Measurements from ENCODE around the gene THAP6. TPM values are rescaled to one million over a fixed set of nuclear protein-coding genes. Genes with fewer than 3 reads are reported as not detected.
A peak's percentile ranks its signal among the peaks of the same experiment; 100 is the strongest.

The THAP6 gene
- total RNA-seq, 2 donors from 2014 or later, result 24.8 to 25.4 TPM

DNA sequence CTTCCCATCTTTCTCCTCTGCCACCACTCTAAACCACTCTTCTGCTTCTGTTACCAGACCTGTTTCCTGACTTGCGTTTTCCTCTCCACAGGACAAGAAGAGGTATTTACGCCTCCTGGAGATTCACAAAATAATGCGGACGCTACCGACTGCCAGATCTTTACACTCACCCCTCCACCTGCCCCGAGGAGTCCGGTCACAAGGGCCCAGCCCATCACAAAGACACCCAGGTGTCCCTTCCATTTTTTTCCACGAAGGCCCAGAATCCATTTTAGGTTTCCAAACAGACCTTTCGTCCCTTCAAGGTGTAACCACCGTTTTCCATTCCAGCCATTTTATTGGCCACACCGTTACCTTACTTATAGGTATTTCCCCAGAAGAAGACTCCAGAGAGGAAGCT lies 49.8 kb downstream of the THAP6 start:
- no peak for ATAC-seq
- peaks cover 10% of the 10 kb centered on the region for H3K36me3 Mint-ChIP-seq (ENCODE audit: low read depth)
- H3K4me3 Mint-ChIP-seq, result no peak overlapping the region
- DNase-seq, result no peak
- H3K9me3 ChIP-seq (ENCODE audit: control insufficient read depth, low read length, poor library complexity, severe bottlenecking), result no peaks in the 10 kb centered on the region
- peaks cover 44% of the 10 kb centered on the region for H3K27me3 Mint-ChIP-seq
- peaks cover 3% of the 10 kb centered on the region for H3K4me1 Mint-ChIP-seq
- no peak overlapping the region for H3K27ac Mint-ChIP-seq

DNA sequence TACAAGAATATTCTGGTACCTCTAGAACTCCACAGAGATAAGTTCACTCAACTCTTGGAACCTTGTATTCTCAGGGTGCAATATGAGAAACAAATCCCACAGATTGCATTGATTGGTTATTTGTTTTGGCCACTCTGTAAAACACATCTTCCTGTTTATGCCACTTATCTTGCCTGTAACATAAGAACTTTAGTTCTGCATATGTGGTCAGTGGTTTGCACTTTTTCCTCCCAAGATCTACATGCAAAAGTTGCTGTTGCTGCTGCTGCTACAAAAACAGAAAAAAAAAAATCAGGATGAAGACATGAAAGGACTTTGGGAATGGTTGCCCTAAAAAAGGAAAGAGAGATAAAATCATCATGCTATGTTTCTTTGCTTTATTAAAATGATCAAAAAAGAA lies 51.2 kb downstream of the THAP6 start:
- no peak for ATAC-seq
- peaks cover 7% of the 10 kb centered on the region for H3K36me3 Mint-ChIP-seq (ENCODE audit: low read depth)
- DNase-seq, result no peak
- H3K27me3 Mint-ChIP-seq, result peaks cover 30% of the 10 kb centered on the region
- H3K4me3 Mint-ChIP-seq, result no peak overlapping the region
- H3K4me1 Mint-ChIP-seq, result peaks cover 3% of the 10 kb centered on the region
- no peaks in the 10 kb centered on the region for H3K9me3 ChIP-seq (ENCODE audit: control insufficient read depth, low read length, poor library complexity, severe bottlenecking)
- no peak overlapping the region for H3K27ac Mint-ChIP-seq

- H3K4me1 Mint-ChIP-seq, result peaks cover 5% of the 10 kb centered on the region
- H3K9me3 ChIP-seq (ENCODE audit: control insufficient read depth, low read length, poor library complexity, severe bottlenecking), result no peaks in the 10 kb centered on the region
- H3K27me3 Mint-ChIP-seq, result peaks cover 25% of the 10 kb centered on the region
- H3K36me3 Mint-ChIP-seq (ENCODE audit: low read depth), result peaks cover 7% of the 10 kb centered on the region
- DNase-seq (no peak), ATAC-seq (no peak)
- H3K27ac Mint-ChIP-seq, result peak overlapping the region; percentile 11
- H3K4me3 Mint-ChIP-seq, result peak overlapping the region; percentile 41
Observed at GRCh38 chr4:75566911-75567310, 52.6 kb downstream of the THAP6 start.

GRCh38 chr4:75567725-75568124 lies 53.5 kb downstream of the THAP6 start:
- DNase-seq (no peak), ATAC-seq (no peak)
- Mint-ChIP-seq H3K4me1 (peaks cover 5% of the 10 kb centered on the region), H3K4me3 (no peak overlapping the region), H3K36me3 (ENCODE audit: low read depth) (peaks cover 6% of the 10 kb centered on the region), H3K27ac (peak overlapping the region; percentile 11), H3K27me3 (peaks cover 22% of the 10 kb centered on the region)
- H3K9me3 ChIP-seq (ENCODE audit: control insufficient read depth, low read length, poor library complexity, severe bottlenecking), result no peaks in the 10 kb centered on the region

Other genes starting within 250 kb of the THAP6 start
- 10 to 100 TPM; 29.0 to 41.0 TPM for gene RCHY1, start 70 bp upstream of the THAP6 start, total RNA-seq
- gene ODAPH, start 41.6 kb downstream of the THAP6 start, total RNA-seq, result under 1 TPM in 1 of 2 donors, not detected in 1; 0.29 TPM
- 1 to 10 TPM in 1 of 2 donors, under 1 TPM in 1; 0.67 to 1.3 TPM for gene CDKL2, start 116.1 kb downstream of the THAP6 start, total RNA-seq
- gene G3BP2, start 158.9 kb downstream of the THAP6 start, total RNA-seq, result 100 to 1,000 TPM; 323 to 339 TPM
- gene USO1, start 210.1 kb downstream of the THAP6 start, total RNA-seq, result 10 to 100 TPM; 24.0 to 27.8 TPM